Gastrocnemius medialis (tissue), 4 donors: Measurements from ENCODE around the gene DVL1.

Experiments
- POLR2A ChIP-seq, 2 donors: fragments of 450-650 bp; IDR thresholded peaks; one replicate each; pipeline ENCODE4 v1.6.1; 2017; ENCODE audit warnings: antibody characterized with exemption in 2 of 2, mild to moderate bottlenecking in 2 of 2, moderate library complexity in 2 of 2
- TF ChIP-seq, protein P1 (sequence below), 5 experiments: fragments of 450-650 bp in 3 of 5; fragments of 200-600 bp in 2 of 5; sonication (generic) in 2 of 5; IDR thresholded peaks in 4 of 5; conservative IDR thresholded peaks in 1 of 5; 1 replicate in 4 of 5; 2 replicates in 1 of 5; pipeline ENCODE4 v1.5.1; 2016 to 2019; ENCODE audit warnings: antibody characterized with exemption in 5 of 5, mild to moderate bottlenecking in 3 of 5, moderate library complexity in 3 of 5

DNA sequence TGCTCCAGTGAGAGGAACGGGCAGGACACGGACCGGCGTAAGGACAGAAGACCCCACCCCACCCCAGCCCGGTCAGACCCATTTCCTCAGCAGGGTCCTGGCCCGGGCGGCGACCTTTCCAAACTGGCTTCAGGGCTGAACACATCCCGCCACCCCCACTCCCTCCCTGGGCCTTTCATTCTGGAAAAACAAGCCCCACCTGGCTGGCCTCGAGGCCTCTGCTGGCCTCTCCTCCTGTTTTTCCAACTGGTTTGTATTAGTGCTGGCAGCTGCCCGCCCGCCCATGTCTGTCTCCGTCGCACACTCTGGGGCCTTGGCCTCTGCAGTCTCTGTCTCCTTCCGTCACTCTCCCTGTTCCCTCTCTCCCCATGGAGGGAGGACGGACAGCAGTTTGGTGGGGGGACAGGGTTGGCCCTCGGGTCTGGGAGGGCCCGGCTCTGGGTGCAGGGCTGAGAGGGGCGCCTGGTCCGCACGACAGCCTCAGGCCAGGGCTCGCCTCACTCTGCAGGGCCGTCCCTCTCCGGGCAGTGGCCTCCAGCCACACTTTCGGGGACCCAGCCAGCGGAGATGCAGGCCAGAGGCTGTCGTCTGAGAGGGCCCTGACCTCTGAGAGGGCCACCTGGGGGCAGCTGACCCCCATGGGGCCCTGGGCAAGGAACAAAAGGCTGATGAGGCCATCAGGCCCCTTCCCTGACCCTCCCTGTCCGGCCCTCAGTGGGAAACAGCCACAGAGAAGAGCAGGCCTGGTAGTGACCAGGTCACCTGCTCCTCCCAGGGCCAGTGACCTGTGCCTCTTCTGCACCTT is 10.6 kb upstream of the DVL1 start:
- TF ChIP-seq POLR2A (IDR thresholded peaks at IDR 0.05): no peak
- TF ChIP-seq, protein P1, sequence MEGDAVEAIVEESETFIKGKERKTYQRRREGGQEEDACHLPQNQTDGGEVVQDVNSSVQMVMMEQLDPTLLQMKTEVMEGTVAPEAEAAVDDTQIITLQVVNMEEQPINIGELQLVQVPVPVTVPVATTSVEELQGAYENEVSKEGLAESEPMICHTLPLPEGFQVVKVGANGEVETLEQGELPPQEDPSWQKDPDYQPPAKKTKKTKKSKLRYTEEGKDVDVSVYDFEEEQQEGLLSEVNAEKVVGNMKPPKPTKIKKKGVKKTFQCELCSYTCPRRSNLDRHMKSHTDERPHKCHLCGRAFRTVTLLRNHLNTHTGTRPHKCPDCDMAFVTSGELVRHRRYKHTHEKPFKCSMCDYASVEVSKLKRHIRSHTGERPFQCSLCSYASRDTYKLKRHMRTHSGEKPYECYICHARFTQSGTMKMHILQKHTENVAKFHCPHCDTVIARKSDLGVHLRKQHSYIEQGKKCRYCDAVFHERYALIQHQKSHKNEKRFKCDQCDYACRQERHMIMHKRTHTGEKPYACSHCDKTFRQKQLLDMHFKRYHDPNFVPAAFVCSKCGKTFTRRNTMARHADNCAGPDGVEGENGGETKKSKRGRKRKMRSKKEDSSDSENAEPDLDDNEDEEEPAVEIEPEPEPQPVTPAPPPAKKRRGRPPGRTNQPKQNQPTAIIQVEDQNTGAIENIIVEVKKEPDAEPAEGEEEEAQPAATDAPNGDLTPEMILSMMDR (IDR thresholded peaks at IDR 0.05 in 4 of 5, conservative IDR thresholded peaks at IDR 0.05 in 1 of 5): no peak
